ENCODE results near the gene MED12.
A peak's percentile ranks its signal among the peaks of the same experiment; 100 is the strongest.

The MED12 gene

GRCh38 chrX:71118032-71118984, at the start of gene MED12:
TSS of gene MED12 (plus strand) at chrX:71118596. CDS start at chrX:71118755, 159 bp downstream.
- peak; percentile 86 for DNase-seq

DNA sequence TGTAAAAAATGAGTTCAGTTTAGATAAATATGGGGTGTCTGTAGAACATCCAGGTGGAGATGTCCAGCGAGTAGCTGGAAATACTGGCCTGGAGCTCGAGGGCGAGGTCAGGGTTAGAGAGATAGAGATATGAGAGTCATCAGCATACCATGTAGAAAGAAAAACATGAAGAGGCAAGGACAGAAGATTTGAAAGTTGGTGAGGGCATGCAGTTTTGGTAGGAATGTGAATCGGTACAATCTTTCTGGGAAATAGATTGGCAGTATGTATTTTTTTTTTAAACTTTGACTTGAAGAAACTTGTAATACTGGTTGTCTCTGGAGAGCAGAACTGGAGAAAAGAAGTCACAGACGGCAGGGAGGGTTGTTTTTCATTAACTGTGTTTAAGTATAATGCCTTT, 47.9 kb upstream of the MED12 start:
- DNase-seq, result no peak

DNA sequence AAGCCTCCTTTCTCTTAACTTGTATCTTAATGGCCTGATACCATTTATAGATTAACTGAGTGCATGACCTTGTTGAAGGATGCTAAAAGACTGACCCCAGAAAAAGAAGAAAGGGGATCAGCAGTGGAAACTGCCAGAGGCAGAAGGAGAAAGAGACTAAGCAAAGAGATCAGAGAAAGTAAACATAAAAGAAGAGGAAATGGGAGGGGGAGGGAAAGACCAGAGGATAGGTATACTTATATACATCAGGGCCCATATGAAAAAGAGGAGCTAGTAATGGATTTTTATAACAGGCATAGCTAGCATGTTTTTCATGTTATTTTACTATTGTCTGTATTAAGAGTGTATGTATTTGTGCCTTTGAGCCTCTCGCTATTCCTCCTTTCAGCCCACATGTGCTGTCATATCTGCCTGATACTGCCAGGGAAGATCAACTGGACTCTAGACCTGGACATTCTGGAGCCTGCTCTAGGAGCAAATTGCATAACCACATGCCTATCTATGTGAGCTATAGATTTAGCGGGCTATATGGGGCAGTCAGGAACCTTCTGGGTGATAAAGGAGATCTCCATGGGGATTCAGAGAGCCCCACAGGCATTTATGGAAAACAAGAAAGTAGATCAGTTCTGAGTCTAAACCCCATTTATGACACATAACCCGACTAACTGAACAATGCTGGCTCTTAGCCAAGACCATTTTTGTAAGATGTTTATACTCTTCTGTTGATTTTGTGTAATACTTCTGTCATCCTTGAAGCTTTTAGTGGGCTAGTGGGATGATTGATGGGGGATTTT, 36.9 kb upstream of the MED12 start:
- DNase-seq, result no peak

DNA sequence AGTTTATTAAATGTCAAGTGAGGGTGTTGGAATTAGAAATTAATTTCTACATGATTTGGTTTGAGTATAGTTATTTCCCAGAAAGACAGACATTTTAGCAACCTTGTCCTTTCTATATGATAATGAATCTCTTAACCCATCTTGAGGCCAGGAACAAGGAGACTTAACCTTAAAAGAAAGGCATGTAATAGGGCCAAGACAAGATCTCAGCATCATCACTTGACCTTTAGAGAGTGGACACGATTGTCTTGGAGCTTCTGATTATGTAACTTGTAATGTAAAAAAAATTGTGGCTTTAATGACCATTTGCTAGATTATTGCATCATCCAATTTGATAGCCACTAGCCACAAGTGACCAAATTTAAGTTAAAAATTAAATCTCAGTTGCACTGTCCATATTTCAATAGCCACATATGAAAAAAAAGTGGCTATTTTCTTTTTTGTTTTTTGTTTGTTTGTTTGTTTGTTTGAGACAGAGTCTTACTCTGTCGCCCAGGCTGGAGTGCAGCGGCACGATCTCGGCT, 36.2 kb upstream of the MED12 start:
- DNase-seq, result no peak

GRCh38 chrX:71082822-71083221, 35.6 kb upstream of the MED12 start:
- no peak for DNase-seq

GRCh38 chrX:71085900-71086299, 32.5 kb upstream of the MED12 start:
- no peak for DNase-seq

GRCh38 chrX:71091263-71091662, 27.1 kb upstream of the MED12 start:
- no peak for DNase-seq

DNA sequence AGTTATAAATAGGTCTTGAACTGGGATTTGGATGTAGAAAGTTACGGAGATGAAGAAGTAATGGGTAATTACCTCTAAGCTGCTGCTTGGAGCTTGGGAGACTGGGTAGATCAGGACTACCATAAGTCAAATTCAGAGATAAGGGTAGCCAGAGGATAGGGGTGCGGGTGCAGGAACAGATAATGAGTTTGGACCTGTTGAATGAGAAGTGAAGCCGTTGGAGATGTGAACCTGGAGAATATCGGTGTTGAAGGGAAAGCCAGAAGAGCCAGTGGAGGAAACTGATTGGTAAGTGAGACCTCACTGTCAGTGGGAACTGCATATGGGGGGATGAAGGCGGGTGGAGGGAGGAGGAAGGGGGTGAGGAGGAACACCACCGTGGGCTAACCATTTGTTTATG, 23.4 kb upstream of the MED12 start:
- no peak for DNase-seq

DNA sequence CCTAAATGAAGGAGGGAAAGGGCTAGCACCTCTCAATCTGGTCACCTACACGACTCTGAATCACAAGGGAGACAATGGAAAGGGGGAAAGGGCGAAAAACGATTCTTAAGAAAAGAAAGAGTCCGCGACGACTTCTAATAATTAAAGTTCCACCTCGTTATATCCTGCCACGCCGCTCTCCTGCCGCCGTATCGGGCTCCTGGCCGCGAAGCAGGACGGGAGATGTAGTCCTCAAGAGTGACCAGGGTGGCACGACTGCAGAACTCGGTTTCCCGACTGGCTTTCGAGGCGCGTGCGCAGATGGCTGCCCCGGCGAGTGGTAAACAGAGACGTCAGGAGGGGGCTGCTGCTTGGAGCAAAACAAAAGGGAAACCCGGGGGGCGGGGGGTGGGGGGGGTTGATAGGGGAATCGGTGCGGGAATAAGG, 22.8 kb upstream of the MED12 start, which contains the start of gene FOXO4:
FOXO4 (plus strand) TSS at position 297 of the 426 bp plus-strand sequence. CDS start 678 bp downstream, outside the sequence.
- peak; percentile 92 for DNase-seq

DNA sequence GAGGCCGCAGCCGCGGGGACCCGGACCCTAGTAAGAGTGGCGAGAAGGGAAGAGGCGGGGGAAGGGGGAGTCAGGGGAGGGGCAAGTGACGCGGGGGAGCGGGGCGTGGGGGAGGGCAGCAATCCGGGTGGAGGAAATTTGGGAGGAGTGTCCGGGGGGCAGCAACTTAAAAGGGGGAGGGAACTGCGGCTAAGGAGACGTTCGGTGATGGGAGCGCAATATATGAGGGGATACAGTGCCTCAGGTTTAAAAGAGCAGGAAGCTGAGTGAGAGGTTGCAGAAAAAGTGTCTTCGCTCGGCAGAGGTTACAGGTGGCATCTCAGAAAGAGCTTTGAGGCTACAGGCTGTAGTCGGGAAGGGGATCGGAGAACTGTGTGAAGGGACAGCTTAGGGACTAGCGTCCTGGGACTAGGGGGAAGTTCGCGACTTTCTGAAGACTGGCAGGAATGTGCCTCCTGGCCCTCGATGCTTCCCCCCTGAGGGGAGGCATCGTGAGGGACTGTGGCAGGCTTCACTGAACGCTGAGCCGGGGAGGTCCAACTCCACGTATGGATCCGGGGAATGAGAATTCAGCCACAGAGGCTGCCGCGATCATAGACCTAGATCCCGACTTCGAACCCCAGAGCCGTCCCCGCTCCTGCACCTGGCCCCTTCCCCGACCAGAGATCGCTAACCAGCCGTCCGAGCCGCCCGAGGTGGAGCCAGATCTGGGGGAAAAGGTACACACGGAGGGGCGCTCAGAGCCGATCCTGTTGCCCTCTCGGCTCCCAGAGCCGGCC, 22.2 kb upstream of the MED12 start:
- DNase-seq, result peak; percentile 82

DNA sequence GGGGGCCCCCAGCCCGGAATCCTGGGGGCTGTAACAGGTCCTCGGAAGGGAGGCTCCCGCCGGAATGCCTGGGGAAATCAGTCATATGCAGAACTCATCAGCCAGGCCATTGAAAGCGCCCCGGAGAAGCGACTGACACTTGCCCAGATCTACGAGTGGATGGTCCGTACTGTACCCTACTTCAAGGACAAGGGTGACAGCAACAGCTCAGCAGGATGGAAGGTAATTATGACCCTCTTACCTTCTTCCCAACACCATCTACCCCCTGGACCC, 21.7 kb upstream of the MED12 start:
- DNase-seq, result no peak

DNA sequence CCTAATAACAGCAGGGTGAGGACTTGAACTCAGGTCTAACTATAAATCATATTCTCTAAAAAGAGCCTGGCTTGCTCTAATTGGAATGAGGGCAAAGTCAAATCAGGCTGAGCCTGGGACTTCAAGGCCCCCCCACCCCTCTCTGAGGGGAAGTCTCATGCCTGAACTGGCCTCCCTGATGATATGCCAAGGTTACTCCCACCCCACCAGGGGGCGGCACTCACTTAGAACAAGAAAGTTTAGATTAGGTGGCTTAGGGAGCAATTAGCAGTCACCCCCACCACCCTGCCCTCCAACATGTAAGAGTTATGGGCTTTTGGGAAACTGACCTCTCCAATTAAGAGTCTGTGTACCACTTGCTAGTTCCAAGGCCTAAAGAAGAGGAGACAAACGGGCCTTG, 20.1 kb upstream of the MED12 start:
- peak; percentile 83 for DNase-seq

DNA sequence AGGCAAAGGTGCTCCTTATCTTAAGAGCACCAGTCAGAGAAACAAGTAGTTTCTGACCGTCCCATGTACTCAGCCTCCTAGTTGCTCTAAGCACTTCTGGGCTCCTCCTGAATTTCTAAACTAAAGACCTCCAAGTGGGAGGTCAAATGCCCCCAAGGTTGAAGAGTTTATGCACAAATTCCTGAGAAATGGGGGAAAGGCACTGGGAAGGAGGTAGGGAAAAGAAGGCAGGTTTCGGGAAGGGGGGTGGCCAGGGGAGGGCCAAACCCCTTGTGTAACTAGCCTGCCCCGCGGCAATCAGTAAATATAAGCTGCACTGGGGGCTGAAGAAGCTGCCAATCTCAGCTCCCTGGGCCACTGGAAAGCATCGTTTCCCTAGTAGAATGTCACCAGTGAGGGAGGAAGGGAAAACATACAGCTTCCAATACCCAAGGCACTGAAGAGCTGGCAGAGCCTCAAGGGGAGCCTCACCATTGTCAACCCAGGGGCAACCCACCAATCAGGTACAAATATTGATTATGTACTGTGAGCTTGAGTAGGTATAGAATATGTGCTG, 19.4 kb upstream of the MED12 start:
- no peak for DNase-seq

GRCh38 chrX:71099736-71100135, 18.7 kb upstream of the MED12 start:
- DNase-seq, result no peak

DNA sequence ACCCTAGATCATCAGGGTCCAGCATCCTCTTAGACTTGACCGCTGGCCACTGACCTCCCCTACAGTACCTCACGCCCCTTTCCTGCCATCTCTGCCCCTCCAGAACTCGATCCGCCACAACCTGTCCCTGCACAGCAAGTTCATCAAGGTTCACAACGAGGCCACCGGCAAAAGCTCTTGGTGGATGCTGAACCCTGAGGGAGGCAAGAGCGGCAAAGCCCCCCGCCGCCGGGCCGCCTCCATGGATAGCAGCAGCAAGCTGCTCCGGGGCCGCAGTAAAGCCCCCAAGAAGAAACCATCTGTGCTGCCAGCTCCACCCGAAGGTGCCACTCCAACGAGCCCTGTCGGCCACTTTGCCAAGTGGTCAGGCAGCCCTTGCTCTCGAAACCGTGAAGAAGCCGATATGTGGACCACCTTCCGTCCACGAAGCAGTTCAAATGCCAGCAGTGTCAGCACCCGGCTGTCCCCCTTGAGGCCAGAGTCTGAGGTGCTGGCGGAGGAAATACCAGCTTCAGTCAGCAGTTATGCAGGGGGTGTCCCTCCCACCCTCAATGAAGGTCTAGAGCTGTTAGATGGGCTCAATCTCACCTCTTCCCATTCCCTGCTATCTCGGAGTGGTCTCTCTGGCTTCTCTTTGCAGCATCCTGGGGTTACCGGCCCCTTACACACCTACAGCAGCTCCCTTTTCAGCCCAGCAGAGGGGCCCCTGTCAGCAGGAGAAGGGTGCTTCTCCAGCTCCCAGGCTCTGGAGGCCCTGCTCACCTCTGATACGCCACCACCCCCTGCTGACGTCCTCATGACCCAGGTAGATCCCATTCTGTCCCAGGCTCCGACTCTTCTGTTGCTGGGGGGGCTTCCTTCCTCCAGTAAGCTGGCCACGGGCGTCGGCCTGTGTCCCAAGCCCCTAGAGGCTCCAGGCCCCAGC, 17.6 kb upstream of the MED12 start:
- DNase-seq, result no peak

DNA sequence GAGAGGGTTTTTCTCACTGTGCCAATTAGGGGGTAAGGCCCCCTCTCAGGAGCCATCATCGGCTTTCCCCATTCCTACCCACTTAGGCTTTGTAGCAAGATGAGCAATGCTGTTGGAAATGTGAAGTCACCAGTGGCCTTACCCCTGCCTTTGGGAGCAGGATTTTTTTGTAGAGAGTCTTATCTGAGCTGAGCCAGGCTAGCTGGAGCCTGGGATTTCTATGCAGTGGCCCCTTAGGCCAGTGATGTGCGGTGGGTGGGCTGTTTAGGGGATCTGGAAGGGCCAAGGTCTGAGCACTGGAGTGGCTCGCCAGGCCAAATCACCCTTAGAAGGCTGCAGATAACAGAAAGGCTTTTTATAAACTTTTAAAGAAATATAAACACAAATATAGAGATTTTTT, 16.1 kb upstream of the MED12 start:
- DNase-seq, result no peak

- DNase-seq, result peak; percentile 71
These were observed 15.0 kb upstream of the MED12 start for GRCh38 chrX:71103110-71103983.

DNA sequence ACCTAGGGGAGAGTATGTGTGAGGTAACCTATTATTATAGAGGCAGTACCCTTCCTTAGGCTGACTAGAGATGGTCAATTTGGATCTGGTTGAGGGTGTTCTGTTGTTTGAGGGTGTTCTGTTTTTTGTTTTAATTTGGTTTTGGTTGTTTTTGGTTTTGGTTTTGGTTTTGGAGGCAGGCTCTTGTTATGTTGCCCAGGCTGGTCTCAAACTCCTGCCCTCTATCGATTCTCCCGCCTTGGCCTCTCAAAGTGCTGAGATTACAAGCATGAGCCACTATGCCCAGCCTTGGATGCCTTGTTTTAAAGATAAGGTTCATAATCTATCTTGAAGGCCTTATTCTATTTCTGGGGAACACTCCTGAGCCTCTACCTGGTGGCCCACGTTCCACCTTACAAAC, 12.8 kb upstream of the MED12 start:
- DNase-seq, result peak; percentile 49

DNA sequence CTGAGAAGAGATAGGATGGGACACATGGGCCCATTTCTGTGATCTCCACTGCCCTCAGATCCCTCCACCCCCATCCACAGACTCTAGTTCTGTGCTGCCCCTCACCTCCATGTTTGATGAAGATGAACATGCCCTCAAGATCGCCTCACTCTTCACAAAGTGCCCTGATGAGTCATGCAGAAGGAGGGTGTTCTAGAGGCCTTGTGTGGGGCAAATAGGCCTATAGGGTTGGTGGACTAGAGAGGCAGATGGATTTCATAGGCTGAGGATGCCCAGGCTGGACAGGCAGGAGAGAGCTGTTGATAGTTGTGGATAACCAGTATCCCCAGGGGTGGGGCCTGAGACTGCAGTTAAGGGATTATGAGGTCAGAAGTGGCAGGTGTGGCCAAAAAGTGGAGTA, 12.0 kb upstream of the MED12 start, which contains the start of gene CXorf65:
CXorf65 (minus strand) TSS at position 314 of the 400 bp plus-strand sequence; CDS start at position 130, 184 bp downstream.
- peak; percentile 54 for DNase-seq

GRCh38 chrX:71107245-71107644, 11.2 kb upstream of the MED12 start:
- DNase-seq, result no peak

All from CD4-positive, alpha-beta T cell treated with Interleukin-21 for 1 hour (primary cell).